GM12878 (cell line): ENCODE results near the gene ADAM23.

Source experiments
- EP300 ChIP-seq, 2 experiments: fragments of 150-350 bp in 1 of 2; IDR thresholded peaks; 2 replicates each; pipeline ENCODE4 v1.6.1; 2011 to 2012; ENCODE audit warnings: low read depth in 2 of 2, low read length in 2 of 2, borderline replicate concordance in 1 of 2, improper control_type of control experiment in 1 of 2, inconsistent platforms in 1 of 2; ENCODE audit not compliant: control insufficient read depth in 1 of 2
- POLR2A ChIP-seq: IDR thresholded peaks from 2 replicates; pipeline ENCODE4 v1.6.1; 2011; ENCODE audit warnings: low read depth, mild to moderate bottlenecking, low read length
- POLR2AphosphoS5 ChIP-seq: IDR thresholded peaks from 2 replicates; pipeline ENCODE4 v1.6.1; 2011; ENCODE audit warnings: mild to moderate bottlenecking, low read length, inconsistent platforms

DNA sequence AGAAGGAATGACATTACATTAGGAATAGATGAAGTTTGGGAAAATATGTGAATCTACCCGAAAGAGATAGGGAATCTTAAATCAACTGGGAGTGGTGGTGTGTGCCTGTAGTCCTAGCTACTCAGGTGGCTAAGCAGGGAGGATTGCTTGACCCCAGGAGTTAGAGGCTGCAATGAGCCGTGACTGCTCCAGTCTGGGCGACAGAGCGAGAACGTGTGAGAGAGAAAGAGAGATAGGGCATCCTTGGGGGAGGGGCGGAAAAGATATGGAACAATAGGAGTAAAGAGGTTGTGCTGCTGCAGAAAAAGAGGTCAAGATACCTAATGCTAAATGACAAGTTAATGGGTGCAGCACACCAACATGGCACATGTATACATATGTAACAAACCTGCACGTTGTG is 47.1 kb upstream of the ADAM23 start:
- TF ChIP-seq EP300 (IDR thresholded peaks at IDR 0.05; ENCODE audit: borderline replicate concordance in 1 of 2, control insufficient read depth in 1 of 2, low read depth in 2 of 2, low read length in 2 of 2) (no peak), POLR2AphosphoS5 (no peak), POLR2A (no peak)
